CD4-positive, alpha-beta memory T cell (primary cell): ENCODE results near the gene NOS1AP. TPM values are rescaled to one million over a fixed set of nuclear protein-coding genes. Genes with fewer than 3 reads are reported as not detected.

Experiments
- CTCF ChIA-PET: fragments of 350-600 bp; sonication (Branson Sonifier 250); formaldehyde crosslinking; loops from one replicate; lab custom pipeline; 2021; ENCODE audit warnings: inconsistent platforms; ENCODE audit not compliant: partially characterized antibody; lab: Charles Lee
- POLR2A ChIA-PET: fragments of 350-600 bp; sonication (Branson Sonifier 250); formaldehyde crosslinking; loops from one replicate; lab custom pipeline; 2021; ENCODE audit not compliant: partially characterized antibody; lab: Charles Lee
- DNase-seq, 5 donors: peaks; one replicate each; pipeline versions ENCODE4 v3.0.0 to v3.0.0-alpha.2; 2020 to 2022; ENCODE audit warnings: mixed read lengths in 1 of 5
- H3K27ac ChIP-seq: one replicate; pipeline ENCODE4 v1.7.0; 2013; ENCODE audit warnings: low read depth, low read length
- H3K27me3 ChIP-seq: 2 replicates; pipeline ENCODE4 v1.7.0; 2013; ENCODE audit warnings: mild to moderate bottlenecking, low read length, moderate library complexity; ENCODE audit not compliant: insufficient read depth
- H3K36me3 ChIP-seq: 2 replicates; pipeline ENCODE4 v1.7.0; 2013; ENCODE audit warnings: mild to moderate bottlenecking, low read length, moderate library complexity; ENCODE audit not compliant: insufficient read depth
- H3K4me1 ChIP-seq: 2 replicates; pipeline ENCODE4 v1.7.0; 2013; ENCODE audit warnings: mild to moderate bottlenecking, low read length, moderate library complexity; ENCODE audit not compliant: insufficient read depth
- H3K4me3 ChIP-seq, 2 donors: one replicate each; pipeline ENCODE4 v1.7.0; 2013; ENCODE audit warnings: low read length in 2 of 2, mild to moderate bottlenecking in 1 of 2
- H3K9me3 ChIP-seq, 2 donors: one replicate each; pipeline ENCODE4 v1.7.0; 2013; ENCODE audit warnings: low read length in 2 of 2, control low read depth in 1 of 2; ENCODE audit not compliant: control insufficient read depth in 1 of 2
- H3K27ac Mint-ChIP-seq, 7 donors: one replicate each; pipeline ENCODE4 v1.8.0; 2020 to 2021; ENCODE audit warnings: mixed read lengths in 7 of 7, mild to moderate bottlenecking in 6 of 7, inconsistent platforms in 3 of 7, moderate library complexity in 3 of 7
- H3K27me3 Mint-ChIP-seq, 2 donors: one replicate each; pipeline ENCODE4 v1.8.0; 2020 to 2021; ENCODE audit warnings: mixed read lengths in 2 of 2
- H3K36me3 Mint-ChIP-seq, 2 donors: one replicate each; pipeline ENCODE4 v1.8.0; 2020 to 2021; ENCODE audit warnings: mixed read lengths in 2 of 2, inconsistent platforms in 1 of 2, mild to moderate bottlenecking in 1 of 2
- H3K4me1 Mint-ChIP-seq, 4 donors: one replicate each; pipeline ENCODE4 v1.8.0; 2020 to 2021; ENCODE audit warnings: mixed read lengths in 4 of 4, mild to moderate bottlenecking in 1 of 4
- H3K4me3 Mint-ChIP-seq, 8 donors: one replicate each; pipeline ENCODE4 v1.8.0; 2020 to 2021; ENCODE audit warnings: mixed read lengths in 8 of 8, mild to moderate bottlenecking in 7 of 8, moderate library complexity in 6 of 8, inconsistent platforms in 3 of 8
- H3K9me3 Mint-ChIP-seq, 8 donors: one replicate each; pipeline ENCODE4 v1.8.0; 2020 to 2021; ENCODE audit warnings: mixed read lengths in 8 of 8, mild to moderate bottlenecking in 5 of 8, inconsistent platforms in 3 of 8, moderate library complexity in 1 of 8
- intact Hi-C: fragments of 100-400 bp; cut with micrococcal nuclease; formaldehyde crosslinking; loops from one replicate; pipeline ENCODE4 v1.15.1; 2023
- polyA plus RNA-seq, 2 donors: library from polyadenylated mRNA; unstranded; fragments of 300-500 nt; fragmentation: Illumina TruSeq; gene quantifications; one replicate each; pipeline ENCODE4 v1.2.3, GENCODE V29; 2021
- total RNA-seq, 2 experiments: library from RNA; stranded (reverse); gene quantifications; one replicate each; pipeline ENCODE4 v1.2.3, GENCODE V29; 2021

The NOS1AP gene
- total and polyA plus RNA-seq, 4 experiments from 2014 or later = not detected

GRCh38 chr1:162055062-162055461, 14.4 kb upstream of the NOS1AP start:
- intact Hi-C loops = loop anchor here (5.0 kb wide), 1 partner anchor 792 kb away; no protein-coding TSS in a partner anchor
- H3K9me3 ChIP-seq = no peaks in the 10 kb centered on the region
- no peaks in the 10 kb centered on the region for H3K36me3 Mint-ChIP-seq
- H3K4me1 Mint-ChIP-seq = no peaks in the 10 kb centered on the region
- H3K4me3 ChIP-seq = no peak overlapping the region
- H3K27me3 Mint-ChIP-seq = peaks cover 8 to 11% of the 10 kb centered on the region in 2 donors
- no peaks in the 10 kb centered on the region for H3K27me3 ChIP-seq
- H3K36me3 ChIP-seq = no peaks in the 10 kb centered on the region
- peak overlapping the region in 1 of 7 donors; percentile 71 for H3K27ac Mint-ChIP-seq
- no peak for DNase-seq
- ChIA-PET CTCF (interaction anchor here (2.0 kb wide), 1 partner anchor 15 kb away, joined by 11 read pairs; the partner anchor contains the start of gene NOS1AP), POLR2A (no interaction called here)
- no peak overlapping the region for H3K27ac ChIP-seq
- H3K4me1 ChIP-seq = no peaks in the 10 kb centered on the region
- no peak overlapping the region for H3K4me3 Mint-ChIP-seq
- H3K9me3 Mint-ChIP-seq = peaks cover 0 to 5% (median 0%) of the 10 kb centered on the region in 8 donors

GRCh38 chr1:162056043-162056442, 13.4 kb upstream of the NOS1AP start:
- Histone ChIP-seq H3K4me1 (no peaks in the 10 kb centered on the region), H3K36me3 (no peaks in the 10 kb centered on the region), H3K27me3 (no peaks in the 10 kb centered on the region), H3K4me3 (no peak overlapping the region), H3K9me3 (no peaks in the 10 kb centered on the region), H3K27ac (no peak overlapping the region)
- H3K9me3 Mint-ChIP-seq = peaks cover 0 to 5% (median 0%) of the 10 kb centered on the region in 8 donors
- H3K27ac Mint-ChIP-seq = no peak overlapping the region
- H3K27me3 Mint-ChIP-seq = peaks cover 8 to 11% of the 10 kb centered on the region in 2 donors
- no peaks in the 10 kb centered on the region for H3K36me3 Mint-ChIP-seq
- POLR2A ChIA-PET = no interaction called here
- peak in 4 of 5 donors; percentile 25 to 41 (median 30) for DNase-seq
- intact Hi-C loops = loop anchor here (5.0 kb wide), 1 partner anchor 791 kb away; no protein-coding TSS in a partner anchor
- no peaks in the 10 kb centered on the region for H3K4me1 Mint-ChIP-seq
- CTCF ChIA-PET = interaction anchor here (0.7 to 2.0 kb wide), 11 partner anchors 14 to 1121 kb away, joined by 3 to 11 read pairs (median 3); partner anchors contain the start of genes NOS1AP and OLFML2B
- no peak overlapping the region for H3K4me3 Mint-ChIP-seq

GRCh38 chr1:162056579-162056978, 12.9 kb upstream of the NOS1AP start:
- Mint-ChIP-seq H3K4me1 (no peaks in the 10 kb centered on the region), H3K4me3 (no peak overlapping the region), H3K27ac (no peak overlapping the region), H3K27me3 (peaks cover 4 to 11% of the 10 kb centered on the region in 2 donors), H3K36me3 (no peaks in the 10 kb centered on the region), H3K9me3 (peaks cover 0 to 5% (median 0%) of the 10 kb centered on the region in 8 donors)
- ChIA-PET POLR2A (no interaction called here), CTCF (interaction anchor here (0.7 to 2.0 kb wide), 11 partner anchors 13 to 1120 kb away, joined by 3 to 11 read pairs (median 3); partner anchors contain the start of genes NOS1AP and OLFML2B)
- Histone ChIP-seq H3K4me1 (no peaks in the 10 kb centered on the region), H3K4me3 (no peak overlapping the region), H3K36me3 (no peaks in the 10 kb centered on the region), H3K27ac (no peak overlapping the region), H3K9me3 (no peaks in the 10 kb centered on the region), H3K27me3 (no peaks in the 10 kb centered on the region)
- intact Hi-C loops = loop anchor here (5.0 kb wide), 1 partner anchor 791 kb away; no protein-coding TSS in a partner anchor
- DNase-seq = no peak

DNA sequence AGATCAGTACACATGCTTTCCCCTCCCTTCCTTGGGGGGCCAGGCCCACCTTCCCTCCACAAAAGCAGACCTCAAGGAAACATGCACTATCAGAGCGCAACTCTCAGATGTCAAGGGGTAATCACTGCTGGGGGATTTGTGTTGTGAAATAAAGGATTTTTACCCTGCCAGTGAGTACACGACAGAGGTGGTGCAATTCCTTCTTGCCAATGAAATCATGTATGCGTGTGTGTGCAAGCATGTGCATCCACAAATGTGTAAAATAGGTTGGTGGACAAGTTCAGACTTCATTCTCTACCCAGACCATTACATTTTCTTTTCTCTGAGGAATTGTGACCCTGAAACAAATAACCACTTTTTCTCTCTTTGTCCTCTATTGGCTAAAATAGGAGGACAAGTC, 9.8 kb upstream of the NOS1AP start:
- DNase-seq = no peak
- Histone ChIP-seq H3K27me3 (no peaks in the 10 kb centered on the region), H3K4me3 (no peak overlapping the region), H3K36me3 (no peaks in the 10 kb centered on the region), H3K27ac (no peak overlapping the region), H3K9me3 (no peaks in the 10 kb centered on the region), H3K4me1 (no peaks in the 10 kb centered on the region)
- Mint-ChIP-seq H3K9me3 (no peaks in the 10 kb centered on the region), H3K27me3 (peaks cover 17 to 23% of the 10 kb centered on the region in 2 donors), H3K36me3 (no peaks in the 10 kb centered on the region), H3K4me3 (no peak overlapping the region), H3K27ac (no peak overlapping the region), H3K4me1 (no peaks in the 10 kb centered on the region)
- ChIA-PET CTCF (no interaction called here), POLR2A (no interaction called here)
- intact Hi-C loops = loop anchor here (5.0 kb wide), 1 partner anchor 788 kb away; no protein-coding TSS in a partner anchor

DNA sequence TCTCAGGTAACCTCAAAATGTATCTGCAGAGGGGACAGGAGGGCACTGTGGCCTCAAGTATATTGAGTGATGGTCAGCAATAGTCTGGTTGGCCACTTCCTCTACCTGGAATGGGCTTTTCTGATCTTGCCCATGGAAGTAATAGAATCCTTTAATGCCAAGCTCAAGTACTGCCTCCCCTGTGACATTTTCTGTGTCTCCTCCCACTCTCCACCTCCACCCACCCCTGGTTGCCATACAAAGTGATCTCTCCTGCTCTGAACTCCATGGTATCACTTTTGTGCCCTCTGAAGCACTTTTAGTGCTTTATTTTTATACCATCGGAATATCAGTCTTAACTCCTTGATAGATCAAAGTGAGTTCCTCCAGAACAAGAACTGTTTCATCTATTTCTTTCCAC, 9.2 kb upstream of the NOS1AP start:
- intact Hi-C loops = no loop called here

DNA sequence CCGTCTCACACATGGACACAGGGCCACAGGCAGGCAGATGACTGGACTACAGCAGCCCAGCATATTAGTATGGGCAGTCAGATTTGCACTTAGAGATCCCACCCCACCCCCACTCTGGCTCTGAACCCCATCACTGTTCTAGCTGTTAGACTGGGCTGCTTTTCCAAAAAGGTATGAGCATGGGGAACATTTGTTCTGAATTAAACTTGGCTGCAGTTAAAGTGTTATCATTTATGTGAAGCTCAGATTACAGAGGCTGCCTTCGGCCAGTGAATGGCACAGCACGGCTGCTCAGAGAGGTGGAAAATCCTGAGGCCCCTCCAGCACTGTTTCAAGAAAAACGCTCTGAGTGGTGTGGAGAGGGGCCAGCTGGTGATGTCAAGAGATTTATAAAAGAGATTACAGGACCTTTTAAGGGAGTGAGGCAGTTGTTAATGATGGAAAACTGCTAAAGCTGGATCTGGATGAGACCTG, 6.9 kb upstream of the NOS1AP start:
- DNase-seq = no peak
- Mint-ChIP-seq H3K9me3 (no peaks in the 10 kb centered on the region), H3K4me1 (no peaks in the 10 kb centered on the region), H3K36me3 (no peaks in the 10 kb centered on the region), H3K27ac (no peak overlapping the region), H3K27me3 (peaks cover 28 to 36% of the 10 kb centered on the region in 2 donors), H3K4me3 (no peak overlapping the region)
- Histone ChIP-seq H3K36me3 (no peaks in the 10 kb centered on the region), H3K4me3 (no peak overlapping the region), H3K9me3 (no peaks in the 10 kb centered on the region), H3K27ac (no peak overlapping the region), H3K27me3 (no peaks in the 10 kb centered on the region), H3K4me1 (no peaks in the 10 kb centered on the region)
- intact Hi-C loops = no loop called here
- ChIA-PET CTCF (interaction anchor here (0.7 to 1.8 kb wide), 2 partner anchors 9 to 26 kb away, joined by 4 read pairs; no protein-coding TSS in a partner anchor), POLR2A (no interaction called here)

More for the DNA sequence above, 9.2 kb upstream of the NOS1AP start:
- H3K4me1 ChIP-seq = no peaks in the 10 kb centered on the region
- Mint-ChIP-seq H3K27ac (no peak overlapping the region), H3K36me3 (no peaks in the 10 kb centered on the region), H3K9me3 (no peaks in the 10 kb centered on the region), H3K4me1 (no peaks in the 10 kb centered on the region), H3K4me3 (no peak overlapping the region), H3K27me3 (peaks cover 21 to 29% of the 10 kb centered on the region in 2 donors)
- POLR2A ChIA-PET = no interaction called here
- no peaks in the 10 kb centered on the region for H3K9me3 ChIP-seq
- no peak for DNase-seq
- no peak overlapping the region for H3K4me3 ChIP-seq
- CTCF ChIA-PET = no interaction called here
- no peaks in the 10 kb centered on the region for H3K36me3 ChIP-seq
- H3K27ac ChIP-seq = no peak overlapping the region
- H3K27me3 ChIP-seq = no peaks in the 10 kb centered on the region

DNA sequence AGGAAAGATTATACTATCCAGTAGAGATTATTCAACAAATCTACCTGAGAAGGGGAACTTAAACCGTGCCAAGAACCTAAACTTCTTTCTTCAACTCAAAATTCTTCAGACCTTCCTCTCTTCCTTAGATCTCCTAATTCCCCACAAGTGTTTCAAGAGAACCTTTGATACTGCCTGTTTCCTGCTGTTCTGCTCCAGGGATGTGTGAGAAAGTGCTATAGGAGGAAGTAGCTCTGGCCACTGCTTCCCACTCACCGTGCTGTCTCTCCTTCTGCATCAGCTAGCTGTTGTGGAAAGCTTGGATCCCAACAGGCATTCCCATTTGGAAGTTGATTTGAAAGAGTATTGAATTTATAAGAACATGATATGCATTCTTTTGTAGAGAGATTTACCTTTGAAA, 4.5 kb upstream of the NOS1AP start:
- intact Hi-C loops = no loop called here
- Mint-ChIP-seq H3K4me1 (peaks cover 0 to 10% (median 2%) of the 10 kb centered on the region in 4 donors), H3K27me3 (peaks cover 34 to 49% of the 10 kb centered on the region in 2 donors), H3K36me3 (no peaks in the 10 kb centered on the region), H3K27ac (no peak overlapping the region), H3K4me3 (no peak overlapping the region), H3K9me3 (no peaks in the 10 kb centered on the region)
- no peaks in the 10 kb centered on the region for H3K36me3 ChIP-seq
- DNase-seq = no peak
- H3K9me3 ChIP-seq = no peaks in the 10 kb centered on the region
- peaks cover 6% of the 10 kb centered on the region for H3K4me1 ChIP-seq
- peaks cover 9% of the 10 kb centered on the region for H3K27me3 ChIP-seq
- H3K27ac ChIP-seq = no peak overlapping the region
- CTCF ChIA-PET = no interaction called here
- no peak overlapping the region for H3K4me3 ChIP-seq
- POLR2A ChIA-PET = no interaction called here
